ENCODE data around the gene LCP1.
"Not testable (repeated sequence)": the region's sequence is repeated elsewhere in the genome, so short reads cannot be mapped to it uniquely, and the experiment has no call there.

Gene LCP1

DNA sequence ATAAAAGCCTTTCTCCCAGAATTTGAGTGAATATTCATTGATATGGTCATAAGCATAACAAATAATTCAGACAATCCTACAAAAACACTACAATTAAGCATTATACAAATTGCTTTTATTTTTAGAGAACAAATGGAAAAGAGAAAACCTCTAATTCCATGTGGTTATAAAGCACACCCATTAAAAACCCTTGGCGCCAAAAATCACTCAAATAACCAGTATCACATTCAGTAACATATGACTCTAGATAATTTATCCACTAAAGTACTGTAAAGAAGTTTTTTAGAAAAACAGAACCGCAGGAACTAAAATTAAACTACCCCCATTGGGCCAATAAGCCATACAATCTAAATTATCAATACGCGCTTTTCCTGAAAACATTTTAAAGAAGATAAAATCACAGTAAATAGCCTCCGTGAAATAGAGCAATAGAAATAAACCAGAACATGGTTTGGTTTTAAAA lies 569 bp downstream of the LCP1 start:
- no peak for DNase-seq (ENCODE audit: low spot score)

- DNase-seq (ENCODE audit: low spot score) = no peak
Measured at GRCh38 chr13:46179969-46180763, 1.8 kb downstream of the LCP1 start.

- DNase-seq (ENCODE audit: low spot score) = peak; percentile 77
Measured at GRCh38 chr13:46179491-46179908, 2.5 kb downstream of the LCP1 start.

DNA sequence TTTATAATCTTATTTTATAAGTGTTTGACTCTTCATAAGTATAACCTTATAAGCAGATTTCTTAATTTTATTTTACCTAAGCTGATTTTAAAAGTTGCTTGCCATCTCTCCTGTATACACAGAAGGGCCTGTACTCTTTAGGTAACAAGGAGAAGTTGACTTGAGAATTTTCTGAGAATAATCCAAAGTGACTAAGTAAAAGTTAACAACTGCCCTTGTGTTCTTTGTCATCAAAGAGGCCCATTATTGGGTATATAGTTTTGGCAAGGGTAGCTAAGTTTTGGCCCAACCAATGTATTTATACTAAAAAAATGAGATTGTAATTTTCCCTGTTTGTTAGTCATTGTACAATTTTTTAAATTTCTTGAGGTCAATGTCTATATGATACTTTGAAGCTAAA lies 3.2 kb downstream of the LCP1 start:
- no peak for DNase-seq (ENCODE audit: low spot score)

DNA sequence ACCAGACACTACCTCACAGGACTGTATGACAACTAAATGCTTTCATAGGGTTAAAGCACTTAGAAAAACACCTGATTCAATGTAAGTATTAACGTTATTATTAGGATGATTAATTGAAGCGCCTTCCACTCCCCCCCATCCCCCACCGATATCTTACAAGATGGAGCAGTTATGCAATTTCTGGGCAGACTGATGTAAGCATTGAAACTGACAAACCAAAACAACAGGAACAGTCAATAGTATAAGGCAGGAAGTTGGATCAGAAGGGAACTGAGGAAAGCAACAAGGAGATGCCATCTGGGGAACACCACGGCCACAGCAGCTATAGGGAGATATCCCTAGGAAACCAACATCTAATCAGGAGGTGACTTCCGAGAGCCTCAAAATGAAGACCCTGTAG lies 3.8 kb downstream of the LCP1 start:
- DNase-seq (ENCODE audit: low spot score) = no peak

DNA sequence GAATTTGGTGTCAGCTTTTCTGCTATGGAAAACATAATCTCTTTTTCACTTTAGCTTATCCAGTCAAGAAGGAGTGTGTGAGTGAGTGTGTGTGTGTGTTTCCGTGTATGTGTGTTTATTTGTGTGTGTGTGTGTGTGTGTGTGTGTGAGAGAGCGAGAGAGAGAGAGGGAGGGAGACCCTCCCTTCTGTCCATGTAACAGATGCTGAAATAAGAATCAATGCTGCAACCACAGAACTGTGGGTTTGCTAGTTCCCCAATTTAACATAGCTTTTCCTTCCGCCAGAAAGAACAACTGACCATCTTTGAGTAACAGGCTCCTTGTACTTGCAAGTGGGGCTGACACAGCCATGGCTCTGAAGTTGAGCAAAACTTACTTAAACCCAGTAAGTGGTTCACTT lies 5.2 kb downstream of the LCP1 start:
- peak; percentile 33 for DNase-seq (ENCODE audit: low spot score)

- peak; percentile 32 for DNase-seq (ENCODE audit: low spot score)
Measured at GRCh38 chr13:46173656-46174055, 8.3 kb downstream of the LCP1 start.

- DNase-seq (ENCODE audit: low spot score) = peak; percentile 77
Measured at GRCh38 chr13:46172531-46172991, 9.4 kb downstream of the LCP1 start.

DNA sequence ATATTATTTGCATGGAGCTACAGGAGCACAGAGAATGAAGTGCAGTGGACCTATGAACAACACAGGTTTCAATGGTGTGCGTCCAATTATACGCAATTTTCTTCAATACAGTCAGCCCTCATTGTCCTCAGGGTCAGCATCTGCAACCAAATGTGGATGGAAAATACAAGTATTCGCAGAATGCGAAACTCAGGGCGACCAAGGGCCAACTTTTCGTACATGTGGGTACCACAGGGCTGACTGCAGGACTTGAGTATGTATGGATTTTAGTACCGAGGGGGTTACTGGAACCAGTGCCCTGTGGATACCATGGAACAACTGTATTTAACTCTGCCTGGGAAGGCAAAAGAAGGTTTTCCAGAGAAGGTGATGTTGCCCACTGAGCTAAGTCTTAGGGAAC lies 10.2 kb downstream of the LCP1 start:
- DNase-seq (ENCODE audit: low spot score) = no peak

- DNase-seq (ENCODE audit: low spot score) = no peak
Measured at GRCh38 chr13:46171217-46171616, 10.8 kb downstream of the LCP1 start.

DNA sequence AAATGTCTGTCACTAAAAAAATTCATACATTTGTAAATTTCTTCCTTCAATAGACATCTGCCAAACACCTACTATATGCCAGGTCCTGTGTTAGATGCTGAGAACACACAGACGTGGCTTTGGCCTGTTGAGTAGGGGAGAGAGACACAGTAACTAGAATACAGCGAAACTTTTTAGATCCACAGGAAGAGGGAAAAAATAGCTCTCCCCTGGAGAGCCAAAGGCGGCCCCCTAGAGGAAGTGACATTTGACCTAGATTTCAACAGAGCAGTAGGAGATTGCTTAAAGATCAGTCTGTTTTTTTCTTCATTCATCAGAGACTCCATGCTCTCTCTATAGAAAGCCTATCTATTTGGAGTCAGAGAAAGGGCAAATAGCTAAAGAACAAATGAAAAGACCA lies 11.3 kb downstream of the LCP1 start:
- peak; percentile 41 for DNase-seq (ENCODE audit: low spot score)

DNA sequence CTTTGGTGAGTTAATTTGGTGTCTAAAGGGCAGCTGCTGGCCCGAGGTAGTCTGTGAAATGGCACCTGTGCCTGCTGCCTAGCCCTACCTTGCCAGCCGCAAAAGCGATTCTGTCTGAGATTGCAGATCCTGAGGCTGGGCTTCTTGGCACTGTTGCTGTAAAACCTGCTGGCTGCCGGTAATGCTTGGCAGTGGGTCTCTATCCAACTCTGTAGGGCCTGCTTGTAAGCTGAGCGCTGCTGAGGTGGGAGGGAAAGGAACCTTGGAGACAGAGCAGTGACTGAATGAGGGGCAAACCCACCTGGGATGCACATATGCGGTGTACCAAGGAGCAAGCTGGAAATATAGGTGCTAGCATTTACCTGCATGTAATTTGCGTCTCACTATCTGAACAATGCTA lies 11.7 kb downstream of the LCP1 start:
- no peak for DNase-seq (ENCODE audit: low spot score)

GRCh38 chr13:46169758-46170157 lies 12.2 kb downstream of the LCP1 start:
- no peak for DNase-seq (ENCODE audit: low spot score)

DNA sequence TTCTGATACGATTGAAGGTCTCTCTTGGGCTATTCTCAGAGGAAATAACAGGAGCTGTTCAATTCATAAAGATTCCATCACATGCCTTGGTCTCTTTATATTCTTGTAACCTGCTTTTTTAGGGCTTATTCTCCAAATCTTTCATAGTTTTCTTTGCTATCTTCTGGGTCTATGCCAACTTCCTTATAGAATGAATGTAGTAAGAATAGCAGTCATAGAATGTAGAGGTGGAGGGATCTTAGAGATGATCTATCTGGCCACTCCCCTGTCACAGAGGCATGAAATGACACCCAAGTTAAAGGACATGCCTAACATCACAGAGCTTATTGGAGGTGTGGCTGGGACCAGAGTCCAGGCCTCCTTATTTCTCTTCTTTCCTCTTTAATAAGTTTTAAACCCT lies 13.2 kb downstream of the LCP1 start:
- no peak for DNase-seq (ENCODE audit: low spot score)

GRCh38 chr13:46168341-46168740 lies 13.6 kb downstream of the LCP1 start:
- DNase-seq (ENCODE audit: low spot score) = no peak

GRCh38 chr13:46166947-46167610 lies 14.9 kb downstream of the LCP1 start:
- no peak for DNase-seq (ENCODE audit: low spot score)

DNA sequence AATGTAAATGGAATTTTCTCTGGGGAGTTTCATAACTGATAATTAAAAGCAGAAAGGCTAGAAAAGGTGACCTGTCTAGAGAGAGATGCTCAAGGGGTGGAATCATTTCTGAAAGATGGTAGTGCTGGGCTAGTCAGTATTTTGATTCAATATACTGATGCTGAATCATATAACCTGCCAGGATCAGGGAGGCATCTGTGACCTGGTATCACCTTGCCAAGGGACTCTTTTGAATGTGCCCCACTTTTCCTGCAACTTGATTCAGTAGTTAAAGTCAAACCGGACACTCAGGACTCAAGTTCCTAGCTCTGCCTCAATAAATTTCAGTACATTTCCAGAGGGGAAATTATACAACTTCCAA lies 15.8 kb downstream of the LCP1 start:
- no peak for DNase-seq (ENCODE audit: low spot score)

- DNase-seq (ENCODE audit: low spot score) = peak; percentile 34
Measured at GRCh38 chr13:46165485-46166223, 16.3 kb downstream of the LCP1 start.

DNA sequence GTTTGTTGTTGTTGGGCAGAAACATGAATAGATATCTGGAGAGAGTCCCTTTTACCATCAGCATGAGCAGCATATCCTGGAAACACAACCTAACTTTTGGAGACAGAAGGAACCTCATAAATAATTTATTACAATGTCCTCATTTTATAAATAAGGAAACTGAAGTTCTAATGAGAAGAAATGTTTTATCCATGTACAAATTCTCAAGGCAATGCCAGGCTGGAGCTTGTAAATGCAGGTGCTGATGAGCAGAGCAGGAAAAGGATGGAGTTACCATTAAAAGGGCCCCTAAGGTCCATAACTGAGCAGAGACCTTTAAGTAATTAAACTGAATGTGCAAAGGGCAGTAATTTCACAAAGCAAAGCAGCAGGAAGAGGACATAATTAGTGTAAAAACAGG lies 17.3 kb downstream of the LCP1 start:
- DNase-seq (ENCODE audit: low spot score) = no peak

DNA sequence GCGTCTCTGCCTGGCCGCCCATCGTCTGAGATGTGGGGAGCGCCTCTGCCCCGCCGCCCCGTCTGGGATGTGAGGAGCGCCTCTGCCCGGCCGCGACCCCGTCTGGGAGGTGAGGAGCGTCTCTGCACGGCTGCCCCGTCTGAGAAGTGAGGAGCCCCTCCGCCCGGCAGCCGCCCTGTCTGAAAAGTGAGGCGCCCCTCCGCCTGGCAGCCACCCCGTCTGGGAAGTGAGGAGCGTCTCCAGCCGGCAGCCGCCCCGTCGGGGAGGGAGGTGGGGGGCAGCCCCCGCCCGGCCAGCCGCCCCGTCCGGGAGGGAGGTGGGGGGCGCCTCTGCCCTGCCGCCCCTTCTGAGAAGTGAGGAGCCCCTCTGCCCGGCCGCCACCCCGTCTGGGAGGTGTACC lies 19.2 kb downstream of the LCP1 start:
- DNase-seq (ENCODE audit: low spot score) = not testable (repeated sequence)

DNA sequence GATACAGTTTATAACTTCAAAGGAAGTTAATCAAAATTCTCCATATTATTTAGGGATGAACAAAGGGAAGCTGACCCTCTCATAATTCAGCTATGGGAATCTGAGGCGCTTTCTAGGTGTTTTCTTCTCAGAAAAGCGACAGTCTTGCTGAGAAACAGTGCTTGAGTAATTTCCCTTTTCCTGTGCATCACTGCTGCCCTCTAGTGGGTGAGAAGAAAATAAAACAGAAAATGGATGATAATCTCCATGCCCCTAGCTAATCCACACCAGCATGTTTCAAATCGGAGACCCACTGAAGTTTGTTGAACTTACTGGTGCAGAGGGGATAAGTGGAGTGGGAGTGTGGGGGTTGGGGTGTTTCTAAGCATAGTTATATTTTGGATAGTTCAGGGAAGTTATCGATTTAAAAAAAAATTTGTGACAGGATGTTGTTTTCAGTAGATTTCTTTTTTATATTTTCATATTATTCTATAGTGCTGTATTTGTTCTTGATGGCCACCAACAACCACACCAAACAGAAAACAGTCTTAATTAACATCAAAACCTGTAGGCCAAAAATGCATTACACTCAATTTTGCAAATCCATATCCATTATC lies 21.4 kb downstream of the LCP1 start:
- DNase-seq (ENCODE audit: low spot score) = peak; percentile 68

DNA sequence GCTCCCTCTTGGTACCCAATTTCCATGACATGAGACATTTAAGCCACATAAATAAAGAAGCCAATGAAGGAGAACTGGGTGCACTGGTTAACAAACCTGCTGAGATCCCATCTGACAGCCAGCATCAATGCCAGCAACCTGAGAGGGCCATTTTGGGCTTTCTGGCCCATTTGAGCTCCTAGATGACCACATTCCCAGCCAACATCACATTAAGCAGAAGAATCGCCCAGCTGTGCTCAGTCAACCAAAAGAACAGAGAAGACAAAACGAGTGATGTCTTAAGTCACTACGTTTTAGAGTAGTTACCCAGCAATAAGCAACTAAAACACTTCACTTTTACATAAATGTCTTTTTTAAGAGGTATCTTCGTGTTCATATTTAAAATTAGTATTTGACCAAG lies 21.9 kb downstream of the LCP1 start:
- no peak for DNase-seq (ENCODE audit: low spot score)
